Rectal smooth muscle tissue (tissue), 1 donor: ENCODE results near the gene CDAN1.
"Not testable (repeated sequence)": the region's sequence is repeated elsewhere in the genome, so short reads cannot be mapped to it uniquely, and the experiment has no call there.

Experiments
- H3K27ac ChIP-seq: one replicate; pipeline ENCODE4 v1.7.0; 2013; ENCODE audit warnings: low read depth, low read length, inconsistent platforms
- H3K27me3 ChIP-seq: one replicate; pipeline ENCODE4 v1.7.0; 2013; ENCODE audit warnings: low read length; ENCODE audit not compliant: control insufficient read depth, insufficient read depth
- H3K36me3 ChIP-seq: one replicate; pipeline ENCODE4 v1.7.0; 2013; ENCODE audit warnings: low read length; ENCODE audit not compliant: control insufficient read depth, insufficient read depth
- H3K4me1 ChIP-seq: one replicate; pipeline ENCODE4 v1.7.0; 2013; ENCODE audit warnings: low read length; ENCODE audit not compliant: control insufficient read depth, insufficient read depth
- H3K4me3 ChIP-seq: one replicate; pipeline ENCODE4 v1.7.0; 2013; ENCODE audit warnings: low read length
- H3K9ac ChIP-seq: one replicate; pipeline ENCODE4 v1.7.0; 2013; ENCODE audit warnings: low read length

Gene CDAN1

DNA sequence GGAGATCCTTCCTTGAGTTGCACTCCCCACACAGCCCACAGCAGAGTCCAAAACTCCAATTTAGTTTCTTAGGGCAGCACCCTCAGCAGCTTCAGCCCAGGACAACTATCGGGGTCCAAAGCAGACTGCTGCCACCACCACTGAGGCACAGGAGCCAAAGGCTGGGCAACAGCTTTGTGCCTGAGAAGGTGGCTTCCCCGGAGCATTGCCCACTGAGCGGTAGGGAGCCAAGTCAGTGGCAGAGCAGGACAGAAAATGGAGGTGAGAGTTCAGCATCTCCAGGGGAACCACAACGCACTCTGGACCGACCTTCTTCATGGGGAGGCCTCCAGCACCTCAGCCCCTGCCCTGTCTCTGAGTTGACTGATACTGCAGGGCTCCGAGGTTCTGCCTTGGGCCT lies 43.4 kb downstream of the CDAN1 start:
- peaks cover 9% of the 10 kb centered on the region for H3K36me3 ChIP-seq
- no peak overlapping the region for H3K4me3 ChIP-seq
- no peaks in the 10 kb centered on the region for H3K4me1 ChIP-seq
- no peaks in the 10 kb centered on the region for H3K27me3 ChIP-seq
- H3K27ac ChIP-seq = no peak overlapping the region
- no peak overlapping the region for H3K9ac ChIP-seq

DNA sequence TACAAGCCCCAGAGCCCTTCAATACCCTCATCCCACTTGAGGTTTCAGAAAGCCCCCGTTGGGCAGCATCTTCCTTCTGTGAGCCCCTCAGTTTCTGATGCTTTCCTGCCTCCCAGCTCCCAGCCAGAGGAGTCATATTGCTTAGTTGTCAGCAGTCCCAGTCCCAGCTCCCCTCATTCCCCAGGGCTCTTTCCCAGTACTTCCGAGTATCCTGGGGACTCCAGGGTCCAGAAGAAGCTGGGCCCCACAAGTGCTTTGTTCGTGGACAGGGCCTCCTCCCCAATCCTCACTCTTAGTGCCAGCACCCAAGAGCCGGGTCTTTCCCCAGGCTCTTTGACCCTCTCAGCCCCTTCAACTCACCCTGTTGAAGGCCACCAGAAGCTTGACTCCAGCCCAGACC lies 43.9 kb downstream of the CDAN1 start:
- Histone ChIP-seq H3K4me1 (no peaks in the 10 kb centered on the region), H3K27ac (no peak overlapping the region), H3K9ac (no peak overlapping the region), H3K36me3 (peaks cover 10% of the 10 kb centered on the region), H3K27me3 (no peaks in the 10 kb centered on the region), H3K4me3 (no peak overlapping the region)

DNA sequence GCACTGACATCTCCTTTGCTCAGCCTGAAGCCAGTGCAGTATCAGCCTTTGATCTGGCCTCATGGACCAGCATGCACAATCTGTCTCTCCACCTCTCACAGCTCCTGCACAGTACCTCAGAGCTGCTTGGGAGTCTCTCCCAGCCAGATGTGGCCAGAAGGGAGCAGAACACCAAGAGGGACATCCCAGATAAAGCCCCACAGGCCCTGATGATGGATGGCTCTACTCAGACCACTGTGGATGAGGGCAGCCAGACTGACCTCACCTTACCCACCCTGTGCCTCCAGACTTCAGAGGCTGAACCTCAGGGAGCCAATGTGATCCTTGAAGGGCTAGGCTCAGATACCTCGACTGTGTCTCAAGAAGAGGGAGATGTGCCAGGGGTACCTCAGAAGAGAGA lies 44.4 kb downstream of the CDAN1 start:
- no peak overlapping the region for H3K4me3 ChIP-seq
- no peak overlapping the region for H3K27ac ChIP-seq
- no peaks in the 10 kb centered on the region for H3K27me3 ChIP-seq
- peaks cover 15% of the 10 kb centered on the region for H3K36me3 ChIP-seq
- H3K9ac ChIP-seq = no peak overlapping the region
- H3K4me1 ChIP-seq = no peaks in the 10 kb centered on the region

DNA sequence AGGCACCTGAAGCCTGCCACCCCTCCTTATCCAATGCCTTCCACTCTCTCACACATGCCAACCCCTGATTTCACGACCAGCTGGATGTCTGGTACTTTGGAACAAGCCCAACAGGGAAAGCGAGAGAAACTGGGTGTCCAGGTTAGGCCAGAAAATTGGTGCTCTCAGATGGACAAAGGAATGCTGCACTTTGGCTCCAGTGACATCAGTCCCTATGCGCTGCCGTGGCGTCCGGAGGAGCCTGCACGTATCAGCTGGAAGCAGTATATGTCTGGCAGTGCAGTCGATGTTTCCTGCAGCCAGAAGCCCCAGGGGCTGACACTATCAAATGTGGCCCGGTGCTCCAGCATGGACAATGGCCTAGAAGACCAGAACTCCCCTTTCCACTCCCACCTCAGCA lies 45.2 kb downstream of the CDAN1 start:
- no peaks in the 10 kb centered on the region for H3K27me3 ChIP-seq
- no peak overlapping the region for H3K9ac ChIP-seq
- H3K4me3 ChIP-seq = no peak overlapping the region
- no peak overlapping the region for H3K27ac ChIP-seq
- H3K36me3 ChIP-seq = peaks cover 21% of the 10 kb centered on the region
- no peaks in the 10 kb centered on the region for H3K4me1 ChIP-seq

DNA sequence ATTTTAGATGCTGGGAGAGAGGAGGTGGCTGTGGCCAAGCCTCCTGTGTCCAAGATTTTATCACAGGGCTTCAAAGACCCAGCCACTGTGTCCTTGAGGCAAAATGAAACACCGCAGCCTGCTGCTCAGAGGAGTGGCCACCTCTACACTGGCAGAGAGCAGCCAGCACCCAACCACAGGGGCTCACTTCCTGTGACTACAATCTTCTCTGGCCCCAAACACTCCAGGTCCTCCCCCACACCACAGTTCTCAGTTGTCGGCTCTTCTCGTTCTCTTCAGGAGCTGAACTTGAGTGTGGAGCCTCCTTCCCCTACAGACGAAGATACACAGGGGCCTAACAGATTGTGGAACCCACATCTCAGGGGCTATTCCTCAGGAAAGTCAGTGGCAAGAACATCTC lies 45.6 kb downstream of the CDAN1 start:
- no peaks in the 10 kb centered on the region for H3K4me1 ChIP-seq
- H3K36me3 ChIP-seq = peaks cover 25% of the 10 kb centered on the region
- no peak overlapping the region for H3K9ac ChIP-seq
- H3K27me3 ChIP-seq = no peaks in the 10 kb centered on the region
- H3K4me3 ChIP-seq = no peak overlapping the region
- no peak overlapping the region for H3K27ac ChIP-seq

DNA sequence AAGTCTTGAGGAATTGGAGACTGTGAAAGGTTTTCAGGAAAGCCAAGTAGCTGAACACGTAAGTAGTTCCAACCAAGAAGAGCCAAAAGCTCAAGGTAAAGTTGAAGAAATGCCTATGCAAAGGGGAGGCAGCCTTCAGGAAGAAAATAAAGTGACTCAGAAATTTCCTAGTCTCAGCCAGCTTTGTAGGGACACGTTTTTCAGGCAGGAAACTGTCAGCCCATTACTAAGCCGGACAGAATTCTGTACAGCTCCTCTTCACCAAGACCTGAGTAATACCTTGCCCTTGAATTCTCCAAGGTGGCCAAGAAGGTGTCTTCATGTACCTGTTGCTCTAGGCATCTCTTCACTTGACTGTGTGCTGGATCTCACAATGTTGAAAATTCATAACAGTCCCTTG lies 48.6 kb downstream of the CDAN1 start:
- no peak overlapping the region for H3K4me3 ChIP-seq
- no peak overlapping the region for H3K27ac ChIP-seq
- peaks cover 40% of the 10 kb centered on the region for H3K36me3 ChIP-seq
- no peak overlapping the region for H3K9ac ChIP-seq
- H3K27me3 ChIP-seq = no peaks in the 10 kb centered on the region
- no peaks in the 10 kb centered on the region for H3K4me1 ChIP-seq

DNA sequence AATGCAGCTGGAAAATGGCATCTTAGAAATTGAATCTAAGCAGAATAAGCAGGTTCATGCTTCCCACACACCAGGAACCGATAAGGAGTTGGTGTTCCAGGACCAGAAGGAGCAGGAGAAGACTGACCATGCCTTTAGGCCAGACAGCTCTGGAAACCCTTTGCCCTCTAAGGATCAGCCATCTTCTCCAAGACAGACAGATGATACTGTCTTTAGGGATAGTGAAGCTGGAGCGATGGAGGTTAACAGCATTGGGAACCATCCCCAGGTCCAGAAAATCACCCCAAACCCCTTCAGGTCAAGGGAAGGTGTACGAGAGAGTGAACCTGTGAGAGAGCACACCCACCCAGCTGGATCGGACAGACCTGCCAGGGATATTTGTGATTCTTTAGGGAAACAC lies 49.2 kb downstream of the CDAN1 start:
- Histone ChIP-seq H3K36me3 (peaks cover 42% of the 10 kb centered on the region), H3K27me3 (no peaks in the 10 kb centered on the region), H3K27ac (no peak overlapping the region), H3K4me3 (no peak overlapping the region), H3K9ac (no peak overlapping the region), H3K4me1 (no peaks in the 10 kb centered on the region)

DNA sequence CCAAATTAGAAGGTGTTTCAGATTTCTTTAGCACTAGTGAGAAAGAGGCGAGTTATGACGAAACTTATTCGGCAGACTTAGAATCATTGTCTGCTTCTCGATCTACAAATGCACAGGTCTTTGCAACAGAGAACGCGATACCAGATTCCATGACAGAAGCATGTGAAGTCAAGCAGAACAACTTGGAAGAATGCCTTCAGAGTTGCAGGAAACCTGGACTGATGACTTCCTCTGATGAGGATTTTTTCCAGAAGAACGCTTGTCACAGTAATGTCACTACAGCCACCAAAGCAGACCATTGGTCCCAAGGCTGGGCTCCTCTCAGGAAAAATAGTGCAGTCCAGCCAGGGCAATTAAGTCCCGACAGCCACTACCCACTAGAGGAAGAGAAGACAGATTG lies 50.6 kb downstream of the CDAN1 start:
- H3K4me1 ChIP-seq = no peaks in the 10 kb centered on the region
- no peak overlapping the region for H3K27ac ChIP-seq
- H3K9ac ChIP-seq = no peak overlapping the region
- peaks cover 51% of the 10 kb centered on the region for H3K36me3 ChIP-seq
- no peak overlapping the region for H3K4me3 ChIP-seq
- H3K27me3 ChIP-seq = no peaks in the 10 kb centered on the region

DNA sequence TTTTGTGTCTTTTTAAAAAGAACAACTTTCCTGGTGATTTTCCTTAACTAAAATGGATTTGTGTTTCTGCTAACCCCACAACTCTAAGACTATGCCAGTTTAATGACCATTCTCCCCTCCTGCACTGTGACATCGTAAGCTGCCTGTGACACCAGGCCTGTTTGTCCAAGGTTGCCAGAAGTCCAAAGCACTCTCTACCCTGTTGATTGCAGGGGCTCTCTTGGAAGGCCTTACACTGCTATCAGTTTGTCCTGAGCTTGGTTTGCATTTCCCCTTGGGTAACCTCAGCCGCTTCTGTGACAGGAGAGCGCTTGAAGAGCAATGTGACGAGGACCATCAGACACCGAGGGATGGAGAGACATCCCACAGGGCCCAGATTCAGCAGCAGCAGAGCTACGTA lies 55.8 kb downstream of the CDAN1 start:
- no peaks in the 10 kb centered on the region for H3K27me3 ChIP-seq
- H3K9ac ChIP-seq = no peak overlapping the region
- H3K36me3 ChIP-seq = peaks cover 32% of the 10 kb centered on the region
- no peak overlapping the region for H3K4me3 ChIP-seq
- no peaks in the 10 kb centered on the region for H3K4me1 ChIP-seq
- H3K27ac ChIP-seq = no peak overlapping the region

DNA sequence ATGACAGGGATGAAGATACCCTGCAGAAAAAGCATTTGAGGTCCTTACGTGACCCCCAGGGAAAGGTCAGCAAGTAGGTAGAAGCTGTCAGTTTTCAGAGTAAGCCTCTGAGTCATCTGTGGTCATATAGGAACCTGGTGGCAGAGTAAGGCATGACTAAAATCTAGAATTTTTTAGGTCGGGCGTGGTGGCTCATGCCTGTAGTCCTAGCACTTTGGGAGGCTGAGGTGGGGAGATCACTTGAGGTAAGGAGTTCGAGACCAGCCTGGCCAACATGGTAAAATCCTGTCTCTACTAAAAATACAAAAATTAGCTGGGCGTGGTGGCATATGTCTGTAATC lies 56.8 kb downstream of the CDAN1 start:
- not testable (repeated sequence) for H3K27ac ChIP-seq, H3K4me3 ChIP-seq, H3K27me3 ChIP-seq, H3K9ac ChIP-seq, H3K4me1 ChIP-seq
- H3K36me3 ChIP-seq = peaks cover 24% of the 10 kb centered on the region

DNA sequence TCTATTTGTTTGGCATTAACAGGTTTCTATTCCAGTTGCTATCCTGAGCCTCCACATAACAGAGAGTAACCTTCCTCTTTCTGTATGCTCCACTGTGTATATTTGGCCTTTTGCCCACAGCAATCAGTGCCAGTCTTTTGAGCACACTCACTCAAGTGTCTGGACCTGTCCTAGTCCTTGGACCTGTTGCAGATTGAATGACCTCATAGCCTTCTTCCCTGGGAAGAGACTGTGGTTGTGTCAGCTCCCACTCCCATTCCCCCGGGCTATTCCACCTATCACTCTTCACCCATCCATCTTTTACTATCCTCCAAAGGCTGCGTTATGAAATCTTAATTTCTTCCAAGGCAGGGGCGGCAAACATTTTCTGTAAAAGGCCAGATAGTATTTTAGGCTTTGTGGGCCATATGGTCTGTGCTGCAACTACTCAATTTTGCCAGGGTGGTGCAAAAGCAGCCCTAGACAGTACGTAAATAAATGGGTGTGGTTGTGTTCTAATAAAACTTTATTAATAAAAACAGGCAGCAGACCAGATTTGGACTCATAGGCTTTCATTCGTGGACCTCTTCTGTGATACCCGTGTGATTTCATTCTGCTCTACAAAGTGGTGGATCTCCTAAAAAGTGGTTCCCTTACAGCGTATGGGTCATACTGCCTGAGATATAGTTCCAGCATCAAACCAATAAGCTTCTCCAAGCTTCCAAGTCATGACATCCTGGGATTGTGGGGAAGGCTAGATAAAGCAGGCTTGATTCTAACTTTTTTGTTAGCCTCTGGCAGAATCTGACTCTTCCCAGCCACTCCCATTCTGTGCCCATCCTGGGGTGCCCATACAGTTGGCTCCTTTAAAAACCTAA lies 57.4 kb downstream of the CDAN1 start:
- no peaks in the 10 kb centered on the region for H3K4me1 ChIP-seq
- H3K4me3 ChIP-seq = no peak overlapping the region
- no peak overlapping the region for H3K9ac ChIP-seq
- peaks cover 25% of the 10 kb centered on the region for H3K36me3 ChIP-seq
- H3K27ac ChIP-seq = no peak overlapping the region
- H3K27me3 ChIP-seq = no peaks in the 10 kb centered on the region

DNA sequence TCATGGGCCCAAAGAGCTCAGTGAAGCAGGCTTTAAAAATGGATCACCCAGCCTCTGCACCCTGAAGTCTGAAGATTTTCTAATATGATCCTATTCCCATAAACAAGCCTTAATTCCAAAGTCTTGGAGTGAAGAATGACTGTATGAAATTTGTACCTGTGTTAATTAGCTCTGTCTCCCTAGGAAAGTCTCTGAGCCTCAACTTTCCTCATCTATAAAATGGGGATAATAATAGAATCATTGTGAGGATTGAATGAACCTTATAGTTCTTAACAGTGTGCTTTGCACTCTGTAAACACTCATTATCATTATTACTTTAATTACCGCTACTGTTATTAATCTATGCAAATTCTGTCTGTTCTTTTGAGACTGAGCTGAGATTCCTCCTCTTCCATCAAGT lies 61.9 kb downstream of the CDAN1 start:
- H3K4me1 ChIP-seq = no peaks in the 10 kb centered on the region
- no peaks in the 10 kb centered on the region for H3K27me3 ChIP-seq
- H3K9ac ChIP-seq = no peak overlapping the region
- H3K4me3 ChIP-seq = no peak overlapping the region
- H3K27ac ChIP-seq = no peak overlapping the region
- H3K36me3 ChIP-seq = peaks cover 16% of the 10 kb centered on the region

DNA sequence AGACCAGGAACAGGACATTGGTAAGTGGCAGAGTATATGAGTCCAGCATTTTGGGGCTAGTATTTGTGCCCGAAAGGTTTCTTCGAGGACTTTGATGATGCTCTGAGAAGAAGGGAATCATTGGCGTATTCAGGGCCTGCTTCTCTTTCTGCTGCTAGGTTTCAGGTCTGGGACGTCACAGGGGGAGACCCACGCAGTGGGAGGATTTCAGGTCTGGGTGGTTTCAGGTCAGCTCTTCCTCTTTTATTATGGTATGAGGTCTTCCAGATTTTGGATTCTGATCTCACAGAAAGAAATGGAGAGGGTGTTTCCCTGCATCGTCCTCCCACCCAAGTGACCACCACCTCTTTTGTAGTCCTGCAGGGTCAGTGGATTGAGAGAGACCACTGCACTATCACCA lies 62.5 kb downstream of the CDAN1 start:
- H3K27me3 ChIP-seq = no peaks in the 10 kb centered on the region
- H3K27ac ChIP-seq = no peak overlapping the region
- H3K36me3 ChIP-seq = peaks cover 16% of the 10 kb centered on the region
- H3K4me1 ChIP-seq = no peaks in the 10 kb centered on the region
- H3K4me3 ChIP-seq = no peak overlapping the region
- H3K9ac ChIP-seq = no peak overlapping the region
